Measurements from ENCODE around the gene TP53TG5. TPM values are rescaled to one million over a fixed set of nuclear protein-coding genes. Genes with fewer than 3 reads are reported as not detected.

TP53TG5 gene
- total RNA-seq, 1 experiment from 2014 or later = not detected

DNA sequence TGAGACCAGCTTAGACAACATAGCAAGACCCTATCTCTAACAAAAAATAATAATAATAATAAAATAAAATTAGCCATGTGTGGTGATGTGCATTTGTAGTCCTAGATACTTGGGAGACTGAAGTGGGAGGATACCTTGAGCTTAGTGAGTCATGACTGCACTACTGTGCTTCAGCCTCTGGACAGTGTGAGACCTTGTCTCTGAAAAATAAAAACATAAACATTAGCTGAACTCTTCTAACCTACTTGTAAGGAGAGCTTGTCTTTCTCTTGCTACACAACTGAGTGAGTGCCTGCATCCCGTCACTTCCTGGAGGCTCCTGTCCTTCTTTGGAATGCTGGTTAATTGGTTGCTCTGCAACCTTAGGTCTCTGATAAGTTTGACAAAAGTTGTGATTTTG is 24.8 kb upstream of the TP53TG5 start:
- Histone ChIP-seq H3K4me3 (ENCODE audit: low read depth in 2 of 2, low read length in 2 of 2) (no peak overlapping the region), H3K9me3 (ENCODE audit: control insufficient read depth, insufficient read depth, low read depth, low read length) (peaks cover 11% of the 10 kb centered on the region; the same call in 1 of the 2 replicates), H3K36me3 (ENCODE audit: control insufficient read depth, insufficient read depth, low read length) (no peaks in the 10 kb centered on the region), H3K27me3 (ENCODE audit: control insufficient read depth, insufficient read depth, low read length) (no peaks in the 10 kb centered on the region), H3K4me1 (ENCODE audit: control insufficient read depth, insufficient read depth, low read length) (no peaks in the 10 kb centered on the region; the same call in 1 of the 2 replicates), H3K27ac (ENCODE audit: low read length) (no peak overlapping the region)
- in situ Hi-C loops (cut with HindIII; ENCODE audit: low pct_unique_long_range_greater_than_20kb, low sequenced_read_pairs) = no loop called here
- no peak for DNase-seq (ENCODE audit: low read depth, low spot score)
- no peak for ATAC-seq
- TF ChIP-seq, protein P1, sequence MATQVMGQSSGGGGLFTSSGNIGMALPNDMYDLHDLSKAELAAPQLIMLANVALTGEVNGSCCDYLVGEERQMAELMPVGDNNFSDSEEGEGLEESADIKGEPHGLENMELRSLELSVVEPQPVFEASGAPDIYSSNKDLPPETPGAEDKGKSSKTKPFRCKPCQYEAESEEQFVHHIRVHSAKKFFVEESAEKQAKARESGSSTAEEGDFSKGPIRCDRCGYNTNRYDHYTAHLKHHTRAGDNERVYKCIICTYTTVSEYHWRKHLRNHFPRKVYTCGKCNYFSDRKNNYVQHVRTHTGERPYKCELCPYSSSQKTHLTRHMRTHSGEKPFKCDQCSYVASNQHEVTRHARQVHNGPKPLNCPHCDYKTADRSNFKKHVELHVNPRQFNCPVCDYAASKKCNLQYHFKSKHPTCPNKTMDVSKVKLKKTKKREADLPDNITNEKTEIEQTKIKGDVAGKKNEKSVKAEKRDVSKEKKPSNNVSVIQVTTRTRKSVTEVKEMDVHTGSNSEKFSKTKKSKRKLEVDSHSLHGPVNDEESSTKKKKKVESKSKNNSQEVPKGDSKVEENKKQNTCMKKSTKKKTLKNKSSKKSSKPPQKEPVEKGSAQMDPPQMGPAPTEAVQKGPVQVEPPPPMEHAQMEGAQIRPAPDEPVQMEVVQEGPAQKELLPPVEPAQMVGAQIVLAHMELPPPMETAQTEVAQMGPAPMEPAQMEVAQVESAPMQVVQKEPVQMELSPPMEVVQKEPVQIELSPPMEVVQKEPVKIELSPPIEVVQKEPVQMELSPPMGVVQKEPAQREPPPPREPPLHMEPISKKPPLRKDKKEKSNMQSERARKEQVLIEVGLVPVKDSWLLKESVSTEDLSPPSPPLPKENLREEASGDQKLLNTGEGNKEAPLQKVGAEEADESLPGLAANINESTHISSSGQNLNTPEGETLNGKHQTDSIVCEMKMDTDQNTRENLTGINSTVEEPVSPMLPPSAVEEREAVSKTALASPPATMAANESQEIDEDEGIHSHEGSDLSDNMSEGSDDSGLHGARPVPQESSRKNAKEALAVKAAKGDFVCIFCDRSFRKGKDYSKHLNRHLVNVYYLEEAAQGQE (IDR thresholded peaks at IDR 0.05; ENCODE audit: insufficient read depth in 1 of 2, low read depth in 2 of 2, low read length in 1 of 2) = no peak
- no peak for TF ChIP-seq CTCF (IDR thresholded peaks at IDR 0.05)
- TF ChIP-seq TCF7L2 (IDR thresholded peaks at IDR 0.05; ENCODE audit: low read depth, low read length) = no peak
- no peak for TF ChIP-seq SIN3A (IDR thresholded peaks at IDR 0.05; ENCODE audit: borderline replicate concordance, insufficient read depth, low read depth, low read length)
- ChIA-PET POLR2A (no interaction called here), CTCF (no interaction called here)
- intact Hi-C loops (cut with micrococcal nuclease; ENCODE audit: unreplicated experiment) = no loop called here
- BruUV-seq (replicated peaks) = no TSS peak

- H3K27ac ChIP-seq (ENCODE audit: low read length) = no peak overlapping the region
- POLR2A ChIA-PET = interaction anchor here (0.6 kb wide), 1 partner anchor 15 kb away, joined by 3 read pairs; no protein-coding TSS in a partner anchor
- BruUV-seq (replicated peaks) = no TSS peak
- H3K36me3 ChIP-seq (ENCODE audit: control insufficient read depth, insufficient read depth, low read length) = no peaks in the 10 kb centered on the region
- H3K27me3 ChIP-seq (ENCODE audit: control insufficient read depth, insufficient read depth, low read length) = no peaks in the 10 kb centered on the region
- TF ChIP-seq TCF7L2 (IDR thresholded peaks at IDR 0.05; ENCODE audit: low read depth, low read length) (no peak), POLR2AphosphoS5 (IDR thresholded peaks at IDR 0.05; ENCODE audit: low read depth, low read length) (no peak), CTCF (IDR thresholded peaks at IDR 0.05) (no peak), SIN3A (IDR thresholded peaks at IDR 0.05; ENCODE audit: borderline replicate concordance, insufficient read depth, low read depth, low read length) (no peak)
- TF ChIP-seq, protein P1 (IDR thresholded peaks at IDR 0.05; ENCODE audit: insufficient read depth in 1 of 2, low read depth in 2 of 2, low read length in 1 of 2) = no peak
- no peaks in the 10 kb centered on the region for H3K4me1 ChIP-seq (ENCODE audit: control insufficient read depth, insufficient read depth, low read length)
- no peak overlapping the region for H3K4me3 ChIP-seq (ENCODE audit: low read depth in 2 of 2, low read length in 2 of 2)
- DNase-seq (ENCODE audit: low read depth, low spot score) (no peak), ATAC-seq (no peak)
- in situ Hi-C loops (cut with HindIII; ENCODE audit: low pct_unique_long_range_greater_than_20kb, low sequenced_read_pairs) = no loop called here
- peaks cover 11% of the 10 kb centered on the region; the same call in 1 of the 2 replicates for H3K9me3 ChIP-seq (ENCODE audit: control insufficient read depth, insufficient read depth, low read depth, low read length)
- CTCF ChIA-PET = no interaction called here
- intact Hi-C loops (cut with micrococcal nuclease; ENCODE audit: unreplicated experiment) = no loop called here
Observed at GRCh38 chr20:45400346-45401031, 22.4 kb upstream of the TP53TG5 start.

All from Panc1 (cell line).